ENCODE results near the gene TPMT. TPM values are rescaled to one million over a fixed set of nuclear protein-coding genes. Genes with fewer than 3 reads are reported as not detected.
"Not testable (repeated sequence)": the region's sequence is repeated elsewhere in the genome, so short reads cannot be mapped to it uniquely, and the experiment has no call there.

Gene TPMT
- total RNA-seq, 1 donor from 2014 or later, result 7.7 TPM

GRCh38 chr6:18155864-18156421 is 1.1 kb upstream of the TPMT start:
- peak; percentile 50 for DNase-seq (ENCODE audit: low spot score)

GRCh38 chr6:18155150-18155863 is 430 bp upstream of the TPMT start, which contains the start of gene KDM1B:
Gene KDM1B (plus strand): TSS chr6:18155422. CDS start chr6:18159896, 4,474 bp downstream.
- DNase-seq (ENCODE audit: low spot score), result peak; percentile 99

GRCh38 chr6:18153311-18153703 is 1.6 kb downstream of the TPMT start:
- no peak for DNase-seq (ENCODE audit: low spot score)

- no peak for DNase-seq (ENCODE audit: low spot score)
Measured at GRCh38 chr6:18151801-18152200, 3.1 kb downstream of the TPMT start.

DNA sequence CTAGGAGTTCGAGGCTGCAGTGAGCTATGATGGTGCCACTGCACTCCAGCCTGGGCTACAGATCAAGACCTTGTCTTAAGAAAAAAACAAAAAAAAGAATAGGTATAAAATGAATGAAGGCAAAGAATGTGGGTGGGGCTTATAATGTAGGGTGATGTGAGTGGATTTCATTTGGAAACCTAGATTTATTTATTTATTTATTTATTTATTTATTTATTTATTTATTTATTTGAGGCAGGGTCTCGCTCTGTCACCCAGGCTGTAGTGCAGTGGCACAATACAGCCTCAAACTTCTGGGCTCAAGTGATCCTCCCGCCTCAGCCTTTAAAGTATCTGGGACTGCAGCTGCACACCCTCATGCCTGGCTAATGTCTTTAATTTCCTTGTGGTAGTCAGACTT is 3.5 kb downstream of the TPMT start:
- DNase-seq (ENCODE audit: low spot score), result not testable (repeated sequence)

DNA sequence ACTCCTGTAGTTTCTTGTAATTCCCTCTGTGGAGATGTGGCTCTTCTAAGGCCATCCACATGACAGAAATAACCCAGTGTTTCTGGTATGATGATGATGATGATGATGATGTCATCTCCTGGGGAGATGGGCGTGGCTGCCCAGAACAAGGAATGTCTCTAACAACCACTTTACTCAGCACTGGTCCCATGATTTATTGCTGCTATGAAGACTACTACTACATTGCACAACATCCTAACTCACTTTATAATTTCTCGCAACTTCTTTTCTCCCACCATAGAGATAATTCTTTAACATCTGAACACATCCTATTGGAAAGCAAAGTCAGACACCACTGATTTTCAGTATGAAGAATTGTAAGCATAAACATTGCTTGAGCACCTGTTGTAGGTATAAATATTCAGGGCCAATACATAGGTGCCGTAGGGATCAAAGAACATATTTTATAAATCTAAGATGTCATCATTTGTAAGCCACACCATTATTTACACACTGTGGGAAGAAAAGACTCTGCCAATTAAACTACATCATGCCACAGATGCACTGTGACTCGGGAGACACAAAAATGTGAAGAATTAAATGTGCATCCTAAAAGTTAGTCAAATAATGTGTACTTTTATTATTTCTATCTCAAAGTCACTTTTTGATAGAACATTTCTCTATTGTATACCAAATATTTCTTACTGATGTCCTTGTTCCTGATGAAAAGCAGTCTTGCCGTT is 6.4 kb downstream of the TPMT start:
- DNase-seq (ENCODE audit: low spot score), result no peak

DNA sequence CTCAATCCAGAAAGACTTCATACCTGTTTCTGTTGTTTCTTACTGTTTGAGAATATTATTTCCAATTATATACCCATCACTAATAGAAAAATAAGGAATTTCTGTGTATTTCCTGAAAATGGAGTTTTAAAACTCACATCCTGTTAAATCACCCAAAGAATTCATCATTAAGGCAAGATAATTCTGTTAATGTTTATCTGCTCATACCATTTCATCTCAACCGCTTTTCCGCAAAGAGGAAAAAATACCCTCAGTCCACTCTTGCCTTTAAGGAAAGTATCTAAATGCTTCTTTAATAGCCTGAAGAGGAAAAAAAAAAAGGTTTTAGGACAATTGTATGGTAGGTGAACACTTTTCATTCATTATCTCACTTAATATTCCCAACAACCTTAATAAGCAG is 7.3 kb downstream of the TPMT start:
- no peak for DNase-seq (ENCODE audit: low spot score)

- DNase-seq (ENCODE audit: low spot score), result no peak
Measured at GRCh38 chr6:18147160-18147559, 7.7 kb downstream of the TPMT start.

DNA sequence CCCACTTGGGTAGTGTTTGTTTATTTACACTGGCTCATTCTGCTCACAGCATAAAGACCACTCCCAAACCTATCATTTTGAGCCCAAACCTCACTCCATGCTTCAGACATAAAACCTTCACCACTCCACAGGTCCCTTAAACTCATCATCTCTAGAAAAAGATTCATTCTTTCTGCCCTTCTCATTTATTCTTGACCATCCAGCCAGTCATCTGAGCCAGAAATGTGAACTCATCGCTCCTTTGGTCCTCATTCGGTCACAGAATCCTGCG is 12.4 kb downstream of the TPMT start:
- no peak for DNase-seq (ENCODE audit: low spot score)

DNA sequence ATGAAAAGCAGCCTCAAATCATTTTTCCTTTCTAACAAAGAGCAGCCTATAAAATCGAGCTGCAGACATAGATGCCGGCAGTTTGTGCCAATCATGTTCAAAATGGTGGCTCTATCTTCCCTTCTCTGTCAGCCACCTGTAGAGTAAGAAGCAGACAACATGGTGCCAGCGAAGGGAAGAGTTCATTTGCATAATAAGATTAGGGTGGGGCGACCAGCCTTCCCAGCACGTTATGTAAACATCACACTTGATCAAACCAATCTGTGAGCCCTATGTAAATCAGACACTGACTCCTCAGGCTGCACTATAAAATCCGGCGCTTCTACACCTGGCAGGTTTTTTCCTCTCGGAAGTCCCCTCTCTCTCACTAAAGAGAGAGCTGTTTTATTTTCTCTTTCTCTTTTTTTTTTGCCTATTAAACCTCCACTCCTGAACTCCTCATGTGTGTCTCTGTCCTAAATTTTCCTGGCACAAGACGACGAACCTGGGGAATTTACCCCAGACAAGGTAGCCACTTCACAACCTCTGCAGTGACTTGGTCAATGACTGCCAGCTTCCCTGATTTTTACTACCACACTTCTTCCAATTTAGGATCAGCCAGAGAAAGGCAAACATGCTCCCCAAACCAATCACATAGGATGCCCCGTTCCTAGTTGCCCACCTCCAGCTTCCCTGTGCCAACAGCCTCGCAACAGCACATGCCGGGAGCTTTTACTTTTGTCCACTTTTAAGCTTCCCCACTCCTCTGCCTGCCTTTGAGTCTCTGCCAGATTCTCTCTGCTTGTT is 12.9 kb downstream of the TPMT start:
- DNase-seq (ENCODE audit: low spot score), result no peak

DNA sequence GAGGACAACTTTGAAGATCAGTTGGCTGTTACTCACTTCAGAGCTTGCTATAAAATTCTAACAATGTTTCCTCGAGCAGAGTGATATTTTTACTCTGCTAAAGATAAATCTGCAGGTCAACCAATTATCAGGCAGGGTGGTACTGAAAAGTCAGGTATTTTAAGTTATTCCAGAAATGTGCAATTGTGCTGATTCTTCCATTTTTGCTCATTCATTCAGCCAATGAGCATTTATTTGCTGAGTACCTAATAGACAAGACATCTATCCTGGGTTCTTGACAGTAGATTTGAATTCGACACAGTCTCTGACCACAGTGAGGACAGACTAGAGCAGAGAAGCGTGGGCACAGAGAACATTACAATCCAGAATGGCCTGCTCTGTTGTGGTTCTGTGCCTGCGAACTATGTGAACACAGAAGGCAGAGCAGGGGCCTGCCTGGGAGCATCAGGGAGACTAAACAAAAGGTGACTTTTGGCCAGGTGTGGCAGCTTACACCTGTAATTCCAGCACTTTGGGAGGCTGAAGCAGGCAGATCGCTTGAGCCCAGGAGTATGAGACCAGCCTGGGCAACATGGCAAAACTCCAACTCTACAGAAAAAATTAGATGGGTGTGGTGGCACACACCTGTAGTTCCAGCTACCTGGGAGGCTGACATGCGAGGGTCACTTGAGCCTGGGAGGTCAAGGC is 14.8 kb downstream of the TPMT start:
- DNase-seq (ENCODE audit: low spot score), result no peak

DNA sequence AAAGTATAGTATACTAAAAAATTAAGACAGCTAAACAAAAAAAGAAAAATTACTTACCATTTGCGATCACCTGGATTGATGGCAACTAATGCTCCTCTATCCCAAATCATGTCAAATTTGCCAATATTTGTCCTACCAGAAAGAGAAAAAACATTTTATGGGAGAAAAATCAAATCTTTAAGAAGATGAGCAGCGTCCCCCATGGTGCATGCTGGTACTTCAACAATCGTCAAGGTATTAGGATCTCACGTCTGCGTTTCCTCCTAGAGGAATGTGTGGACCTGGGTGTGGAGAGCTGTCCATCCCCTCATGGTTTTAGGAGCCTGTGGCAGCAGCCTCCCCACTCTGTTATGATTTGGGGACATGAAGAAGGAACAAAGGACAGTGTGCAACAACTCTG is 16.0 kb downstream of the TPMT start:
- no peak for DNase-seq (ENCODE audit: low spot score)

DNA sequence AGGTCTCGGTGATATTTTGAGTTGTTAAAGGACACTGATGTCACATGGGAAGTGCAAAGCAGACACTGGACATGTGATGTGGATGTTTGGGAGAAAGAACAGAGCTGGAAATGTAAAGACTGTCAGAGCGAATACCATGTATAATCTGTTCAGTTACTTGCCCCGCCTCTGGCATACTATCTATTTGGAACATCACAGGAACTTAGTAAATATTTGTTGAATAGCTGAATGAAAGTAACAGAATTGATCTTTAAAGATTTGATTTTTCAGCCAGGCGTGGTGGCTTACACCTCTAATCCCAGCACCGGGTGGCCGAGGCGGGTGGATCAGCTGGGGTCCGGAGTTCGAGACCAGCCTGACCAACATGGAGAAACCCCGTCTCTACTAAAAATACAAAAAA is 18.6 kb downstream of the TPMT start:
- no peak for DNase-seq (ENCODE audit: low spot score)

DNA sequence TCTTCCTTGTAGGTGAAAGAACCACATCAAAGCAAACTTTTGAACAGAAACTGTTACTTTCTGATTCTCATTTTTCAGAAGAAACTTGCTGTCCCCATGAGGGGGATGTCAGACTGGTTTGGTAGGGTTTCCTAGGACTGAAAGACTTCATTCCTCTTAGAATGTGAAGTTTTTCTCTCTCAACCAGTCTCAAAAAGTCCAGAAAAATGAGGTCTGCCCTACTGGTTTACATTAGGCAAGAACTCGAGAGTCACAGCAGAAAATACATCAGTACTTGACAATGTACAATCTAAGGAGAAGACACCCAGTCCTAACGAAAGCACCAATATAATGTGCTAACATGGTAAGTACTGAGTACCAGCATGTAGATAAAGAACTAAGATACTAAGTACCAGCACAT is 19.7 kb downstream of the TPMT start:
- peak; percentile 29 for DNase-seq (ENCODE audit: low spot score)

DNA sequence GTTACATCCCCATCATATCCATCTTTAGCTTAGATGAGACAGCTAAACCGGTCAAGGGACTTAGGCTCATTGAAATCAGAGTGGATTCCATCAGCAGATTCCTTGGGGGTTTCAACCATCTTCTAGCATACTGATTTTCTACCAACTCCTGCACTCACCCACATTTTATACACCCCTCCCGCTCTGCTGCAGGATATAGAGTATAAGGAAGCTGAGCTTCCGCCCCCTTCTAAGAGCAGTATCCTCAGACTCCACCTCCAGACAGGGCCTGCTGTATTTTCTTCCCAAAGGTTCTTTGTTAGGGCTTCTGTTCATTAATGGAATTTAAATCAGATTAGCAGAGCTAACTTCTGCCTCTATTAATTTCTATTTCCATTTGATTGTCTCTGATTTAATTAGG is 22.5 kb downstream of the TPMT start:
- DNase-seq (ENCODE audit: low spot score), result no peak

GRCh38 chr6:18126121-18126520 is 28.8 kb downstream of the TPMT start:
- no peak for DNase-seq (ENCODE audit: low spot score)

- peak; percentile 86 for DNase-seq (ENCODE audit: low spot score)
Measured at GRCh38 chr6:18122128-18123093, 32.5 kb downstream of the TPMT start, which contains the start of gene NHLRC1. Gene NHLRC1 (minus strand): TSS chr6:18122677. CDS start chr6:18122606, 71 bp downstream.

GRCh38 chr6:18121580-18122127 is 33.2 kb downstream of the TPMT start:
- DNase-seq (ENCODE audit: low spot score), result no peak

DNA sequence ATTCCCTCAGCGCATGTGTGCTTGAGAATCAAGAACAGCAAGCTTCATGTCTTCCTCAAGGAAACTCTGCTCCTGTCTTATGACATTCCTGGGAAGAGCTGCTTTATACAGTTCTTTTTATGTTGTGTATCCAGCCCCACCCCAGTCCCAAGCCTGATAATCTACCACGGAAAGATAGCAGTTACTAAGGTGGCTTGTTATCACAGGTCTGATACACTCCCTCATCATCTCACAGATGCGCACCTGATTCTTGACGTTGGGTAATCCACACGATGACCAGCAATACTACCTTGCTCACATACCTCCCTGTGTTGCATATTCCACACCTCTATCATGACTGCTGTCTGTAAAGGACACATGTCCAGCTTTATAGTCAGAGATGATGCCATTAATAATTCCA is 35.6 kb downstream of the TPMT start:
- no peak for DNase-seq (ENCODE audit: low spot score)

- no peak for DNase-seq (ENCODE audit: low spot score)
Measured at GRCh38 chr6:18118330-18118729, 36.5 kb downstream of the TPMT start.
